ENCODE data around the gene ZNF436. TPM values are rescaled to one million over a fixed set of nuclear protein-coding genes. Genes with fewer than 3 reads are reported as not detected.
A peak's percentile ranks its signal among the peaks of the same experiment; 100 is the strongest.
"Not testable (repeated sequence)": the region's sequence is repeated elsewhere in the genome, so short reads cannot be mapped to it uniquely, and the experiment has no call there.

ZNF436 gene
- total RNA-seq, 4 donors from 2014 or later: 12.5 to 125 (median 12.9) TPM

DNA sequence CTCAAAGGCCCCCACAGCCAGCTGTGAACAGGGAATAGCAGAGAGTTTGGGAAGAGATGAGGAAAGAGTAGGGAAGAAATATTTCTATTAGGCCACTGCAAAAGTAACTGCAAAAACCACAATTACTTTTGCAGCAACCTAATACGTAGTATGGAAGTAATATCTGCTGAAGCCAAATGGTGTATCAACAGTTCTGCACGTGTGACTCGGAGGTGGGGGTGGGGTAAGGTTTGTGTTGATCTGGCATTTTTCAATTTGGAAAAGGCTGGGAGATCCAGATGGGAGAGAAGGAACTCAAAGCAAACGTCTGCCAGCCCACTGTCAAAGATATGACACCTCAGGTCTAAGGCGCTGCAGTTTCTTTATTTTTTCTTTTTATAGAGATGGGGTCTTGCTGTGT lies 11.1 kb upstream of the ZNF436 start:
- WGBS, 2 donors (ENCODE audit: low coverage in 1 of 2): 68 to 76% methylated on average over 3 to 4 of the region's 5 CpGs
- TF ChIP-seq, protein P1, sequence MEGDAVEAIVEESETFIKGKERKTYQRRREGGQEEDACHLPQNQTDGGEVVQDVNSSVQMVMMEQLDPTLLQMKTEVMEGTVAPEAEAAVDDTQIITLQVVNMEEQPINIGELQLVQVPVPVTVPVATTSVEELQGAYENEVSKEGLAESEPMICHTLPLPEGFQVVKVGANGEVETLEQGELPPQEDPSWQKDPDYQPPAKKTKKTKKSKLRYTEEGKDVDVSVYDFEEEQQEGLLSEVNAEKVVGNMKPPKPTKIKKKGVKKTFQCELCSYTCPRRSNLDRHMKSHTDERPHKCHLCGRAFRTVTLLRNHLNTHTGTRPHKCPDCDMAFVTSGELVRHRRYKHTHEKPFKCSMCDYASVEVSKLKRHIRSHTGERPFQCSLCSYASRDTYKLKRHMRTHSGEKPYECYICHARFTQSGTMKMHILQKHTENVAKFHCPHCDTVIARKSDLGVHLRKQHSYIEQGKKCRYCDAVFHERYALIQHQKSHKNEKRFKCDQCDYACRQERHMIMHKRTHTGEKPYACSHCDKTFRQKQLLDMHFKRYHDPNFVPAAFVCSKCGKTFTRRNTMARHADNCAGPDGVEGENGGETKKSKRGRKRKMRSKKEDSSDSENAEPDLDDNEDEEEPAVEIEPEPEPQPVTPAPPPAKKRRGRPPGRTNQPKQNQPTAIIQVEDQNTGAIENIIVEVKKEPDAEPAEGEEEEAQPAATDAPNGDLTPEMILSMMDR (IDR thresholded peaks at IDR 0.05): no peak
- TF ChIP-seq EP300 (IDR thresholded peaks at IDR 0.05; ENCODE audit: low read depth) (no peak), POLR2A (IDR thresholded peaks at IDR 0.05) (no peak), POLR2AphosphoS5 (IDR thresholded peaks at IDR 0.05) (no peak)
- Histone ChIP-seq H3K4me3 (no peak overlapping the region), H3K4me1 (peaks cover 2 to 44% (median 15%) of the 10 kb centered on the region in 4 donors), H3K27me3 (no peaks in the 10 kb centered on the region), H3K36me3 (peaks cover 0 to 11% (median 4%) of the 10 kb centered on the region in 4 donors), H3K27ac (peak overlapping the region in 1 of 4 donors; percentile 4), H3K9me3 (no peaks in the 10 kb centered on the region)
- in situ Hi-C loops (cut with MboI; ENCODE audit: low pct_ligation_motif_present in 1 of 4, low pct_unique_long_range_greater_than_20kb in 1 of 4, low sequenced_read_pairs in 3 of 4) (no loop called here), intact Hi-C loops (cut with DNase I; ENCODE audit: low total_unique reads) (no loop called here)
- no peak for DNase-seq

- peaks cover 2 to 39% (median 15%) of the 10 kb centered on the region in 4 donors for H3K4me1 ChIP-seq
- intact Hi-C loops (cut with DNase I; ENCODE audit: low total_unique reads); DNase-seq; H3K9me3 ChIP-seq; H3K4me3 ChIP-seq; H3K27me3 ChIP-seq; in situ Hi-C loops (cut with MboI; ENCODE audit: low pct_ligation_motif_present in 1 of 4, low pct_unique_long_range_greater_than_20kb in 1 of 4, low sequenced_read_pairs in 3 of 4): not testable (repeated sequence)
- 43 to 50% methylated on average over 1 to 4 of the region's 4 CpGs for WGBS, 2 donors (ENCODE audit: low coverage in 1 of 2)
- peaks cover 0 to 11% (median 4%) of the 10 kb centered on the region in 4 donors for H3K36me3 ChIP-seq
- H3K27ac ChIP-seq: peak overlapping the region in 1 of 4 donors; percentile 4
These were observed 10.6 kb upstream of the ZNF436 start for GRCh38 chr1:23380236-23380635.

GRCh38 chr1:23376890-23377811 lies 7.5 kb upstream of the ZNF436 start:
- peak; percentile 48 for DNase-seq
- intact Hi-C loops (cut with DNase I; ENCODE audit: low total_unique reads): no loop called here
- Histone ChIP-seq H3K36me3 (peaks cover 0 to 11% (median 3%) of the 10 kb centered on the region in 4 donors), H3K4me3 (no peak overlapping the region), H3K9me3 (no peaks in the 10 kb centered on the region), H3K27ac (peak overlapping the region; percentile 61 to 85 (median 82)), H3K27me3 (no peaks in the 10 kb centered on the region), H3K4me1 (peaks cover 2 to 24% (median 15%) of the 10 kb centered on the region in 4 donors)
- TF ChIP-seq POLR2AphosphoS5 (IDR thresholded peaks at IDR 0.05): peak in 2 of 3 donors; percentile 39 to 60
- TF ChIP-seq EP300 (IDR thresholded peaks at IDR 0.05; ENCODE audit: low read depth): no peak
- 41 to 67% methylated on average over 10 to 19 of the region's 19 CpGs for WGBS, 2 donors (ENCODE audit: low coverage in 1 of 2)
- in situ Hi-C loops (cut with MboI; ENCODE audit: low pct_ligation_motif_present in 1 of 4, low pct_unique_long_range_greater_than_20kb in 1 of 4, low sequenced_read_pairs in 3 of 4): no loop called here

- WGBS, 2 donors (ENCODE audit: low coverage in 1 of 2): 84 to 94% methylated on average over 2 to 12 of the region's 12 CpGs
- H3K4me3 ChIP-seq; H3K36me3 ChIP-seq; H3K9me3 ChIP-seq; in situ Hi-C loops (cut with MboI; ENCODE audit: low pct_ligation_motif_present in 1 of 4, low pct_unique_long_range_greater_than_20kb in 1 of 4, low sequenced_read_pairs in 3 of 4); DNase-seq; H3K27ac ChIP-seq; H3K27me3 ChIP-seq; intact Hi-C loops (cut with DNase I; ENCODE audit: low total_unique reads): not testable (repeated sequence)
- H3K4me1 ChIP-seq: peaks cover 23 to 47% (median 35%) of the 10 kb centered on the region in 4 donors
These were observed 4.6 kb upstream of the ZNF436 start for GRCh38 chr1:23374079-23374735.

DNA sequence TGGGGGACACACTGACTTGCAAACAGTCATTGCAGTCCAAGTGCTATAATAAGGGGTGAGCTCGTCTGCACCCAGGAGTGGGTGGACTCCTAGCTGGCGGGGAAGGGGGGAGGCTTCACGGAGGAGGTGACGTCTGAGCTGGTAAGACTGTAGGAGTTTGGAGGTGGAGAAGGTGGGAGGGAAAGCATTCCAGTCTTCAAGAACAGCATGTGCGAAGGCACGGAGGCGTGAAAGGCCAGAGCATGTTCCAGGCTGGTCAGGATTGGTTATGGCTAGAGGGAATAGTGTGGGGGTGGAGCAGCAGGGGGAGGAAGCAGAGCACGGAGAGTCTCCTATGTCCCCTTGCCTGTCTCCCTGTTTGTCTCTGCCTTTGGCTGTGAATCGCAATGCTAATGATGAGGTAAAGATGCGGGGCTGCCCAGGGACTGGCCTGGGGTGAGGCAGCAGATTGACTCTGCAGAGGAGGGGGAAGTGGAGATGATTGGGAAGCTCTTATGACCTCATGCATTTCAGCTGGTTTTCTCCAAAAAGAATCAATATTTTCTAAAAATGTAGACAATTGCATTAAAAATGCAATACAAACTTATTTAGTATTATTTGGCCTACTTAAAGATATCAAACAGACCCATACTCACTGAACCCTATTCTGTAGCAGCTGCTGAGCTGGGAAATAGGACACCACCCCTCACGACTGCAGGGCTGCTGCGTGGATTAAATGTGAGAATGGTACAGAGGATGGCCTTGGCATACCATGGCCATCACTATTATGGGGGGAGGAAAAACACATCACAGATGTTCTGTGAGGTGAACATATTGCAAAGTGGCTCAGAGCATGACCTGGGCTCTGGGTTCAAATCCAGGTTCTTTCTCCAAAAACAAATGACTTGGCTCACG lies 2.6 kb upstream of the ZNF436 start:
- WGBS, 2 donors (ENCODE audit: low coverage in 1 of 2): 61 to 84% methylated on average over 4 to 13 of the region's 13 CpGs
- DNase-seq: no peak
- H3K27ac ChIP-seq: peak overlapping the region in 1 of 4 donors; percentile 100
- intact Hi-C loops (cut with DNase I; ENCODE audit: low total_unique reads): no loop called here
- TF ChIP-seq POLR2A (IDR thresholded peaks at IDR 0.05) (no peak), EP300 (IDR thresholded peaks at IDR 0.05; ENCODE audit: low read depth) (no peak), POLR2AphosphoS5 (IDR thresholded peaks at IDR 0.05) (no peak)
- TF ChIP-seq, protein P1 (IDR thresholded peaks at IDR 0.05): no peak
- in situ Hi-C loops (cut with MboI; ENCODE audit: low pct_ligation_motif_present in 1 of 4, low pct_unique_long_range_greater_than_20kb in 1 of 4, low sequenced_read_pairs in 3 of 4): no loop called here
- no peak overlapping the region for H3K4me3 ChIP-seq
- no peaks in the 10 kb centered on the region for H3K36me3 ChIP-seq
- no peaks in the 10 kb centered on the region for H3K27me3 ChIP-seq
- H3K9me3 ChIP-seq: no peaks in the 10 kb centered on the region
- peaks cover 19 to 34% (median 30%) of the 10 kb centered on the region in 4 donors for H3K4me1 ChIP-seq

Data from transverse colon (tissue), 4 donors.